Stimulated activated CD4-positive, alpha-beta T cell treated with anti-CD3 and anti-CD28 coated beads, Interleukin-15, amount 100 ng/mL, for 1 hour (primary cell): ENCODE results near the gene MYBBP1A.

Experiments used
- DNase-seq, 2 donors: peaks; one replicate each; pipeline ENCODE4 v3.0.0-alpha.2; 2020; ENCODE audit warnings: low read depth in 1 of 2, low spot score in 1 of 2

The MYBBP1A gene

DNA sequence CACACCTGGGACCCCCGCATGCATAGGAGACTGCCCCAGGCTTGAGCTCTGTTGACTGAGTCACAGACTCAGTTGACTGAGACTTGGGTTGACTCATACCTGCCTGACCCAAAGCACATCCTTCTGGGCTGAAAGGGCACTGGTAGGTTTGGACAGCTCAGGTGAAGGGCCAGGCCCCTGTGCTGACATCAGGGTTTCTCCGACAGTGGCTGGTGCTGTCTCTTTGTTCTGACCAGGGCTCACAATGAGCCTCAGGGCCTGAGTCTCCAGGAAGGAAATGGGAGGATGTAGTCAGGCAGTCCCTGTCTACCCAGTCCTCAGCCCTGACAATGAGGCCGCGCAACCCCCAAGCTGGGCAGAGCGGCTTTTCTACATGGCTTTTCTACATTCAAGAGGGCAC lies 50.0 kb downstream of the MYBBP1A start:
- DNase-seq: no peak

DNA sequence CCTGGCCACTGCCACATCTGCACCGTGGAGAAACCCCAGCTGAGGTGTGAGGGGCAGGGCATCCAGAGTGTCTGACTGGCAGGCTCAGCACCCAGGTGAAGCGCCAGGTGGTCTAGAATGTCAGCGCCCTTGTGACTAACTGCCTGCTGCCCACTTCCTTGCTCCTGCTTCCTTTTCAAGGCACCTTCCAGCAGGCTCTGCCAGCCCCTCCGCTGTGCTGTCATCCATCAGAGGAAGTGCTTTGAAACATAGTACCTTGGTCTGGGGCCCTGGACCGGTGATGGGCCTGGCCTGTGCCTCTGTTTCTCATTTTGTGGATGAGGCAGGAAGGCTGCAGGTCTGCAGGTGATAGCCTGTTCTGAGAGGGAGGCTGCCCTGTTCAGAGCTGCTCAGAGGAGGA lies 51.0 kb downstream of the MYBBP1A start:
- no peak for DNase-seq

- no peak for DNase-seq
Observed at GRCh38 chr17:4503283-4504025, 51.7 kb downstream of the MYBBP1A start.

GRCh38 chr17:4502466-4503154 lies 52.6 kb downstream of the MYBBP1A start:
- no peak for DNase-seq

DNA sequence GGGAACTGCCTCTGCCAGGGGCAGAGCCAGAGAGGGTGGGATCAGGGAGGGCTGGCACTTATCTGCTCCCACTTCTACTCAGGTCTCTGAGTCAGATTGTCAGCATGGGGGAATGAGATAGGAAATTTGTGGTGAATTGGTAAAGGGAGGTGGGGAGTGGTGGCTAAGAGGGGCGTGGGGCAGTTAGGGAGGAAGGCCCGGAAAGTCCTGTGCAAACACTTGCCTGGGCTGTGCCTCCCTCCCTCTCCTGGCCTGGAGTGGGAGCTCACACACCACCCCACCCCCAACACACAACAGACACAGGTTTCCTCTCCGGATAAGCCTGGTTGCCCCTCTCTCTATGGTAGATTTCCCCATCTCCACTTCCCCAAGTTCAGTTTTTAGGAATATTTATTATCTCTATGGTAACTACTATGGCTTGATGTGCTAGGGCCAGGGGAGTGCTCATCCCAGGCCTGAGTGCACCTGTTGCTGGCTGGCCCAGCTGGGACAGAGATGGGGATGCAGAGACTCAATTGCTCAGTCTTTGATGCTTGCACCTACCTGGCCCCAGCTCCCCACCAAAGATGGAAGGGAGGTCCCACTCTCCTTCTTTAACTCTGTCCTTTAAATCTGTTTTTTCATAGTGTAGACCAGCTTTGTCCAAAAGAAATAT lies 53.8 kb downstream of the MYBBP1A start:
- DNase-seq: no peak

DNA sequence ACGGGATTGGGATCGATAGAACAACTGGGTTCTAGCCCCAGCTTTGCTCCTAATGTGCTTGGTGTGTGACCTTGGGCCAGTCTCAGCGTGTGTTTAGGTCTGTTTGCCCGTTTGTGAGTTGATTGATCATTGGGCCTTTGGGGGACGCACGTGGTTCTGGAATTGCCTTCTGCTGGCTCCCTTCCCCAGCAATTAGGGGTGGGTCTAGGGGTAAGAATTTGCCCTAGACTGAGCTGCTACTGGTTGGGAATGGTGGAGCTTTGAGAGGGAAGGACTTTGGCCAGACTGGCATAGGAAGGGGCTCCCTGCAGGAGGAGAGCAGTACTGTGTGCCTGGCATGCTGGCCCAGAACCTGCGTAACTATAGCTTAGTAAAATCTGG lies 55.0 kb downstream of the MYBBP1A start:
- no peak for DNase-seq

GRCh38 chr17:4499431-4500190 lies 55.6 kb downstream of the MYBBP1A start:
- peak in 1 of 2 donors; percentile 10 for DNase-seq

GRCh38 chr17:4498461-4499397 lies 56.5 kb downstream of the MYBBP1A start, which contains the start of gene SPNS2:
TSS of gene SPNS2 (plus strand) at chr17:4498881. CDS start at chr17:4499048, 167 bp downstream.
- DNase-seq: peak; percentile 37 to 62

GRCh38 chr17:4497101-4497824 lies 57.9 kb downstream of the MYBBP1A start:
- DNase-seq: no peak

- DNase-seq: no peak
Observed at GRCh38 chr17:4492721-4493561, 62.2 kb downstream of the MYBBP1A start.

- no peak for DNase-seq
Observed at GRCh38 chr17:4490637-4491061, 64.5 kb downstream of the MYBBP1A start.

- no peak for DNase-seq
Observed at GRCh38 chr17:4490109-4490591, 65.0 kb downstream of the MYBBP1A start.

- DNase-seq: no peak
Observed at GRCh38 chr17:4488989-4489595, 66.1 kb downstream of the MYBBP1A start.
